HepG2 (cell line): ENCODE results near the gene MMP24OS. TPM values are rescaled to one million over a fixed set of nuclear protein-coding genes. Genes with fewer than 3 reads are reported as not detected.

Source experiments
- FOXA3 ChIP-seq: IDR thresholded peaks from 2 replicates; pipeline ENCODE4 v1.6.1; 2016; ENCODE audit warnings: missing genetic modification reagents, missing compliant biosample characterization
- GABPA ChIP-seq, 2 experiments: IDR thresholded peaks; 2 replicates each; pipeline ENCODE4 v1.6.1; 2011 to 2016; ENCODE audit warnings: low read depth in 2 of 2, low read length in 1 of 2, missing biosample characterization in 1 of 2, missing genetic modification characterization in 1 of 2
- MAFF ChIP-seq: IDR thresholded peaks from 2 replicates; pipeline ENCODE4 v1.6.1; 2011; ENCODE audit warnings: low read depth, low read length, improper control_type of control experiment
- TSC22D2 ChIP-seq: sonication (generic); formaldehyde crosslinking; IDR thresholded peaks from 2 replicates; pipeline ENCODE4 v1.5.1; 2020; ENCODE audit warnings: missing genetic modification reagents, mild to moderate bottlenecking, borderline replicate concordance
- XRCC5 ChIP-seq: fragments of 200-400 bp; formaldehyde crosslinking; optimal IDR thresholded peaks from 2 replicates; pipeline ENCODE3; 2017; ENCODE audit warnings: mild to moderate bottlenecking, low read length
- ZEB1 ChIP-seq: IDR thresholded peaks from 2 replicates; pipeline ENCODE4 v1.6.1; 2012; ENCODE audit warnings: mild to moderate bottlenecking, low read depth, inconsistent platforms; ENCODE audit not compliant: insufficient replicate concordance
- ZFP1 ChIP-seq: IDR thresholded peaks from 2 replicates; pipeline ENCODE4 v1.6.1; 2016
- ZNF224 ChIP-seq: sonication (generic); formaldehyde crosslinking; IDR thresholded peaks from 2 replicates; pipeline ENCODE4 v1.5.0; 2020; ENCODE audit warnings: mild to moderate bottlenecking, missing genetic modification reagents
- ZNF333 ChIP-seq: sonication (generic); formaldehyde crosslinking; IDR thresholded peaks from 2 replicates; pipeline ENCODE4 v1.4.0; 2020; ENCODE audit warnings: mild to moderate bottlenecking, missing genetic modification reagents, borderline replicate concordance
- ZNF543 ChIP-seq: sonication (generic); formaldehyde crosslinking; IDR thresholded peaks from 2 replicates; pipeline ENCODE4 v1.4.0; 2020; ENCODE audit warnings: mild to moderate bottlenecking, missing genetic modification reagents
- ZNF569 ChIP-seq: sonication (generic); formaldehyde crosslinking; IDR thresholded peaks from 2 replicates; pipeline ENCODE4 v1.5.0; 2020; ENCODE audit warnings: mild to moderate bottlenecking, missing genetic modification reagents, moderate library complexity, borderline replicate concordance
- ZNF614 ChIP-seq: IDR thresholded peaks from 2 replicates; pipeline ENCODE4 v1.6.1; 2018; ENCODE audit warnings: missing biosample characterization, missing genetic modification reagents, inconsistent platforms, borderline replicate concordance
- ZNF788 ChIP-seq: sonication (generic); formaldehyde crosslinking; IDR thresholded peaks from 2 replicates; pipeline ENCODE4 v1.5.0; 2020; ENCODE audit warnings: mild to moderate bottlenecking, missing genetic modification reagents, borderline replicate concordance
- polyA plus RNA-seq, 8 experiments: library from polyadenylated mRNA; depleted of rRNA in 3 of 8; stranded (reverse) in 7 of 8; unstranded in 1 of 8; fragments of >200 nt; fragmentation: Illumina TruSeq in 4 of 8; extraction: Trizol in 4 of 8; gene quantifications; 2 replicates each; pipeline versions ENCODE4 v1.2.1 to v1.2.3, GENCODE V29; 2011 to 2016; ENCODE audit warnings: low read depth in 4 of 8, missing spikeins in 1 of 8, mixed read lengths in 1 of 8; ENCODE audit not compliant: insufficient read depth in 1 of 8
- total RNA-seq, 5 experiments: library from RNA; depleted of rRNA; stranded (reverse); fragments of >200 nt; fragmentation: Illumina TruSeq; extraction: Trizol; gene quantifications; 2 replicates each; pipeline ENCODE4 v1.2.3, GENCODE V29; 2016; ENCODE audit warnings: low read depth in 1 of 5
- TF ChIP-seq, protein P1 (sequence below): sonication (generic); formaldehyde crosslinking; IDR thresholded peaks from 2 replicates; pipeline ENCODE4 v1.5.0; 2020; ENCODE audit warnings: missing genetic modification reagents
- TF ChIP-seq, protein P2 (sequence below): sonication (generic); formaldehyde crosslinking; IDR thresholded peaks from 2 replicates; pipeline ENCODE4 v1.8.1; 2023; ENCODE audit warnings: missing genetic modification reagents, mild to moderate bottlenecking, borderline replicate concordance
- TF ChIP-seq, protein P3 (sequence below): sonication (generic); formaldehyde crosslinking; IDR thresholded peaks from 2 replicates; pipeline ENCODE4 v1.4.0; 2020; ENCODE audit warnings: missing genetic modification reagents
- TF ChIP-seq, protein P4 (sequence below): sonication (generic); formaldehyde crosslinking; IDR thresholded peaks from 2 replicates; pipeline ENCODE4 v1.5.1; 2020; ENCODE audit warnings: mild to moderate bottlenecking, moderate library complexity, missing genetic modification reagents
- TF ChIP-seq, protein P5 (sequence below): sonication (generic); formaldehyde crosslinking; IDR thresholded peaks from 2 replicates; pipeline ENCODE4 v1.4.0; 2020; ENCODE audit warnings: missing genetic modification reagents; ENCODE audit errors: not compliant biosample characterization
- TF ChIP-seq, protein P6 (sequence below): sonication (generic); formaldehyde crosslinking; IDR thresholded peaks from 2 replicates; pipeline ENCODE4 v1.5.0; 2020; ENCODE audit warnings: missing genetic modification reagents, mild to moderate bottlenecking, borderline replicate concordance

The MMP24OS gene
- total and polyA plus RNA-seq, 2 of the 13 experiments (the other 11 are each of a cell fraction or from before 2014, with no cell fraction given), result 6.0 to 8.5 TPM

DNA sequence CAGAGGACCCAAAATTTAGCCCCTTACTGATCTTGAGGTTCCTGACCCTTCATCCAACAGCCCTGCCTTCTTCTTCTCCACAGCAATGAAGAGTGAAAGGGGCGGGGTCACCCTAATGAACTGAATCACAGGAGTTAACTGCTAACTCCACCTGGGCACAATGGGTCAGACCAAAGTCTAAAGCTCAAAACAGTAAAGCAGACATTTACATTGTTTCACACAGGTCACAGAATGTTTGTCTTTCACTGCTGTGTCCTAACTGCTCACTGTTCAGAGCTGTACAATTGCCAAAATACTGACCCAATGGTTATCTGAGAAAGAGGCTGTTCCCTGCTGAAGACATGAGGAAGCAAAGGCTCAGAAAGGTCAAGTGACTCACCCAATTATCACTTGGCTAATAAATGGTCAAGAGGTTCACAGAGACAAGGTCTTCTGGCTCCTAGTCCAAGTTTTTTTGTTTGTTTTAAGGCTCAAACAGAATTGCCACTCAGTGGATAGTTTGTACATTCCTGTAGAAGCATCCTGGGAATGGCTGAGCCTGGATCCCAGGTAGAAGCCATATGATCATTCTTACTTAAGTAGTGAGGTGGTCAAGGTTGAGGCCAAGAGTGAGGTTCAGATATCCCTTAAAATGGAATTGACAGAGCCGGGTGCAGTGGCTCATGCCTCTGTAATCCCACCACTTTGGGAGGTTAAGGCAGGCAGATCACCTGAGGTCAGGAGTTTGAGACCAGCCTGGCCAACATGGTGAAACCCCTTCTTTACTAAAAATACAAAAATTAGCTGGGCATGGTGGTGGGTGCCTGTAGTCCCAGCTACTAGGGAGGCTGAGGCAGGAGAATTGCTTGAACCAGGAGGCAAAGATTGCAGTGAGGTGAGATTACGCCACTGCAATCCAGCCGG is 49.4 kb upstream of the MMP24OS start (continued):
- TF ChIP-seq, protein P1, sequence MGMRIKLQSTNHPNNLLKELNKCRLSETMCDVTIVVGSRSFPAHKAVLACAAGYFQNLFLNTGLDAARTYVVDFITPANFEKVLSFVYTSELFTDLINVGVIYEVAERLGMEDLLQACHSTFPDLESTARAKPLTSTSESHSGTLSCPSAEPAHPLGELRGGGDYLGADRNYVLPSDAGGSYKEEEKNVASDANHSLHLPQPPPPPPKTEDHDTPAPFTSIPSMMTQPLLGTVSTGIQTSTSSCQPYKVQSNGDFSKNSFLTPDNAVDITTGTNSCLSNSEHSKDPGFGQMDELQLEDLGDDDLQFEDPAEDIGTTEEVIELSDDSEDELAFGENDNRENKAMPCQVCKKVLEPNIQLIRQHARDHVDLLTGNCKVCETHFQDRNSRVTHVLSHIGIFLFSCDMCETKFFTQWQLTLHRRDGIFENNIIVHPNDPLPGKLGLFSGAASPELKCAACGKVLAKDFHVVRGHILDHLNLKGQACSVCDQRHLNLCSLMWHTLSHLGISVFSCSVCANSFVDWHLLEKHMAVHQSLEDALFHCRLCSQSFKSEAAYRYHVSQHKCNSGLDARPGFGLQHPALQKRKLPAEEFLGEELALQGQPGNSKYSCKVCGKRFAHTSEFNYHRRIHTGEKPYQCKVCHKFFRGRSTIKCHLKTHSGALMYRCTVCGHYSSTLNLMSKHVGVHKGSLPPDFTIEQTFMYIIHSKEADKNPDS (CRISPR knock-in tag), result peak; percentile 70; the same call in 1 of the 2 replicates
- TF ChIP-seq ZNF333 (CRISPR knock-in tag) (peak; percentile 46; the same call in 1 of the 2 replicates), ZNF224 (CRISPR knock-in tag) (peak; percentile 90; the same call in 1 of the 2 replicates), TSC22D2 (peak; percentile 16; the same call in 1 of the 2 replicates), FOXA3 (CRISPR knock-in tag) (peak; percentile 97), GABPA (IDR thresholded peaks at IDR 0.05; ENCODE audit: low read depth, low read length) (no peak), GABPA (CRISPR knock-in tag; IDR thresholded peaks at IDR 0.05; ENCODE audit: low read depth) (peak; percentile 74), XRCC5 (no peak), ZNF788 (CRISPR knock-in tag) (no peak; the same call in 1 of the 2 replicates), ZEB1 (peak; percentile 97), ZNF614 (CRISPR knock-in tag) (peak; percentile 98), ZNF543 (CRISPR knock-in tag) (peak; percentile 97; the same call in 1 of the 2 replicates), ZNF569 (CRISPR knock-in tag) (peak; percentile 25; the same call in 1 of the 2 replicates), ZFP1 (peak; percentile 96), MAFF (peak; percentile 61)
- TF ChIP-seq, protein P2, sequence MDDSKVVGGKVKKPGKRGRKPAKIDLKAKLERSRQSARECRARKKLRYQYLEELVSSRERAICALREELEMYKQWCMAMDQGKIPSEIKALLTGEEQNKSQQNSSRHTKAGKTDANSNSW (CRISPR knock-in tag), result no peak
- TF ChIP-seq, protein P3, sequence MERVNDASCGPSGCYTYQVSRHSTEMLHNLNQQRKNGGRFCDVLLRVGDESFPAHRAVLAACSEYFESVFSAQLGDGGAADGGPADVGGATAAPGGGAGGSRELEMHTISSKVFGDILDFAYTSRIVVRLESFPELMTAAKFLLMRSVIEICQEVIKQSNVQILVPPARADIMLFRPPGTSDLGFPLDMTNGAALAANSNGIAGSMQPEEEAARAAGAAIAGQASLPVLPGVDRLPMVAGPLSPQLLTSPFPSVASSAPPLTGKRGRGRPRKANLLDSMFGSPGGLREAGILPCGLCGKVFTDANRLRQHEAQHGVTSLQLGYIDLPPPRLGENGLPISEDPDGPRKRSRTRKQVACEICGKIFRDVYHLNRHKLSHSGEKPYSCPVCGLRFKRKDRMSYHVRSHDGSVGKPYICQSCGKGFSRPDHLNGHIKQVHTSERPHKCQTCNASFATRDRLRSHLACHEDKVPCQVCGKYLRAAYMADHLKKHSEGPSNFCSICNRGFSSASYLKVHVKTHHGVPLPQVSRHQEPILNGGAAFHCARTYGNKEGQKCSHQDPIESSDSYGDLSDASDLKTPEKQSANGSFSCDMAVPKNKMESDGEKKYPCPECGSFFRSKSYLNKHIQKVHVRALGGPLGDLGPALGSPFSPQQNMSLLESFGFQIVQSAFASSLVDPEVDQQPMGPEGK (CRISPR knock-in tag), result peak; percentile 71; the same call in 1 of the 2 replicates
- TF ChIP-seq, protein P4, sequence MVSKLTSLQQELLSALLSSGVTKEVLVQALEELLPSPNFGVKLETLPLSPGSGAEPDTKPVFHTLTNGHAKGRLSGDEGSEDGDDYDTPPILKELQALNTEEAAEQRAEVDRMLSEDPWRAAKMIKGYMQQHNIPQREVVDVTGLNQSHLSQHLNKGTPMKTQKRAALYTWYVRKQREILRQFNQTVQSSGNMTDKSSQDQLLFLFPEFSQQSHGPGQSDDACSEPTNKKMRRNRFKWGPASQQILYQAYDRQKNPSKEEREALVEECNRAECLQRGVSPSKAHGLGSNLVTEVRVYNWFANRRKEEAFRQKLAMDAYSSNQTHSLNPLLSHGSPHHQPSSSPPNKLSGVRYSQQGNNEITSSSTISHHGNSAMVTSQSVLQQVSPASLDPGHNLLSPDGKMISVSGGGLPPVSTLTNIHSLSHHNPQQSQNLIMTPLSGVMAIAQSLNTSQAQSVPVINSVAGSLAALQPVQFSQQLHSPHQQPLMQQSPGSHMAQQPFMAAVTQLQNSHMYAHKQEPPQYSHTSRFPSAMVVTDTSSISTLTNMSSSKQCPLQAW, result peak; percentile 97
- TF ChIP-seq, protein P5, sequence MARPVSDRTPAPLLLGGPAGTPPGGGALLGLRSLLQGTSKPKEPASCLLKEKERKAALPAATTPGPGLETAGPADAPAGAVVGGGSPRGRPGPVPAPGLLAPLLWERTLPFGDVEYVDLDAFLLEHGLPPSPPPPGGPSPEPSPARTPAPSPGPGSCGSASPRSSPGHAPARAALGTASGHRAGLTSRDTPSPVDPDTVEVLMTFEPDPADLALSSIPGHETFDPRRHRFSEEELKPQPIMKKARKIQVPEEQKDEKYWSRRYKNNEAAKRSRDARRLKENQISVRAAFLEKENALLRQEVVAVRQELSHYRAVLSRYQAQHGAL (CRISPR knock-in tag), result peak; percentile 63
- TF ChIP-seq, protein P6, sequence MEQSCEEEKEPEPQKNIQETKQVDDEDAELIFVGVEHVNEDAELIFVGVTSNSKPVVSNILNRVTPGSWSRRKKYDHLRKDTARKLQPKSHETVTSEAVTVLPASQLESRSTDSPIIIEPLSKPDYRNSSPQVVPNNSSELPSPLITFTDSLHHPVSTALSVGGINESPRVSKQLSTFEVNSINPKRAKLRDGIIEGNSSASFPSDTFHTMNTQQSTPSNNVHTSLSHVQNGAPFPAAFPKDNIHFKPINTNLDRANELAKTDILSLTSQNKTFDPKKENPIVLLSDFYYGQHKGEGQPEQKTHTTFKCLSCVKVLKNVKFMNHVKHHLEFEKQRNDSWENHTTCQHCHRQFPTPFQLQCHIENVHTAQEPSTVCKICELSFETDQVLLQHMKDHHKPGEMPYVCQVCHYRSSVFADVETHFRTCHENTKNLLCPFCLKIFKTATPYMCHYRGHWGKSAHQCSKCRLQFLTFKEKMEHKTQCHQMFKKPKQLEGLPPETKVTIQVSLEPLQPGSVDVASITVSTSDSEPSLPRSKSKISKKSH, result no peak
